H1 (cell line): Measurements from ENCODE around the gene SLC4A11. TPM values are rescaled to one million over a fixed set of nuclear protein-coding genes. Genes with fewer than 3 reads are reported as not detected.

Source experiments
- JUN ChIP-seq: IDR thresholded peaks from 2 replicates; pipeline ENCODE4 v1.6.1; 2011; ENCODE audit warnings: low read depth, mild to moderate bottlenecking, improper control_type of control experiment, low read length
- TEAD4 ChIP-seq: IDR thresholded peaks from 2 replicates; pipeline ENCODE4 v1.6.1; 2012; ENCODE audit warnings: low read depth, low read length, inconsistent platforms, mixed read lengths
- ZNF274 ChIP-seq: IDR thresholded peaks from 2 replicates; pipeline ENCODE4 v1.7.0; 2012; ENCODE audit warnings: low read length, borderline replicate concordance; ENCODE audit errors: extremely low read depth
- polyA plus RNA-seq, 7 experiments: library from polyadenylated mRNA; depleted of rRNA in 3 of 7; stranded (reverse) in 5 of 7; unstranded in 2 of 7; fragments of >200 nt in 5 of 7; fragments of 200-250 nt in 2 of 7; gene quantifications; 1 replicate in 5 of 7; 2 replicates in 1 of 7; 4 replicates in 1 of 7; pipeline versions ENCODE4 v1.2.1 to v1.2.3, GENCODE V29; 2011 to 2013; ENCODE audit warnings: missing spikeins in 2 of 7, mixed read lengths in 2 of 7
- total RNA-seq: library from RNA; stranded (reverse); fragmentation: NEBNext Ultra II Directional; extraction: Animal tissue kit (Norgen Biotek cat#: 25700); gene quantifications from 2 replicates; pipeline ENCODE4 v1.2.1, GENCODE V29; 2021

SLC4A11 gene
- total and polyA plus RNA-seq, 2 of the 8 experiments (the other 6 are each of a cell fraction or from before 2014, with no cell fraction given), result 11.9 to 32.3 TPM

DNA sequence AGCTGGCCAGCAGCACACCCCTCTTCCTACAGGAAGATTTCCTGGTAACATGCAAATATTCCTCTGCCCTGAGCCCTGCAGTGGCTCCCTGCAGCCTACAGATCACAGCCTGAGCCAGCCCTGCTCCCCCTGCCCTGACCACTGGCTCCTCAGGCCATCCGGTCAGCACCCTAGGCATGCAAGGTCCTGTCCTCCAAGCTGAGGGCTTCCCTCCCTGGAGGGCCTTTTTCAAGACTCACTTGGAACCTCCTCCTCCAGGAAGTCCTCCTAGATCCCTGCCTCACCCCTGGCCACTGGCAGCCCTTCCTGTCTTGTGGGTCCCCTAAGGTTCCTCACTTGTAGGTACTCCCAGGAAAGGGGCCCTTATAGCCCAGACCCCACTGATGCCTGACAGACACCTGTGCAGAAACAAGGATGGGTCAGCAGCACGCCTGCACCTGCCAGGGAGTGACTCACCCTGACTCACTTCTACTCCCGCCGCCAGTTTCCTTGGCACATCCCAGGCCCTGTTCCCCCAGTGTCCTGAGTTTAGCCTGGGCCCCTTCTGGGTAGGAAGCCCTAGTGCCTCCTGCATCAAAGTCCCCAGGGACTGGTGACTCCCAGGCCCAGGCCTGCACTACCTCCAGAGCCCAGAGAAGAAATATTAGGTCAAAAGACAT is 3.2 kb downstream of the SLC4A11 start (continued):
- no peak for TF ChIP-seq TEAD4
- no peak for TF ChIP-seq ZNF274
- no peak for TF ChIP-seq JUN
